PC-3 (cell line): ENCODE measurements around the gene CRB2.

Experiments used
- EZH2 ChIP-seq: fragments of 300-600 bp; sonication (generic); IDR thresholded peaks from one replicate; pipeline ENCODE4 v1.6.1; 2017; ENCODE audit warnings: antibody characterized with exemption, mild to moderate bottlenecking, low read length; ENCODE audit not compliant: unreplicated experiment
- EZH2phosphoT487 ChIP-seq: fragments of 300-600 bp; sonication (generic); IDR thresholded peaks from 2 replicates; pipeline ENCODE4 v1.6.1; 2018; ENCODE audit warnings: mild to moderate bottlenecking, antibody characterized with exemption, low read length, borderline replicate concordance
- TF ChIP-seq, protein P1 (sequence below): fragments of 300-600 bp; sonication (generic); conservative IDR thresholded peaks from 2 replicates; pipeline ENCODE4 v1.5.1; 2017; ENCODE audit warnings: antibody characterized with exemption, low read depth, mild to moderate bottlenecking, low read length

DNA sequence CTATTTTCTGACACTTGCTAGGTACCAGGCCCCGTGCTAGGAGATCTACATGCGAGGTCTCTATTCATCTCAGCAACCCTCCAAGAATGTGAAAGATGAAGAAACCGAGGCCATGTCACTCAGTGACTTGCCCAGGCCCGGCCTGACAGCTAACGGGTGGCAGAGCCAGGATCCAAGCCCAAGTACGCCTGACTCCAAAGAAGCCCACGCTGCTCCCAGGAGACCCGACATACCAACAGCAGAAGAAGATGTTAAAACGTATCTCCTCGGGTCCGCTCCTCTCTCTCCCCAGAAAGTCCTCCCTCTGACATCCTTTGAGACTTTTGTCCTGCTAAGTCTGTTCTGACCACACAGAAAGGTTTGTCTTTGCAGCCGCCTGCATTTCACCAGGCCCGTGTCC lies 65.2 kb downstream of the CRB2 start:
- TF ChIP-seq, protein P1, sequence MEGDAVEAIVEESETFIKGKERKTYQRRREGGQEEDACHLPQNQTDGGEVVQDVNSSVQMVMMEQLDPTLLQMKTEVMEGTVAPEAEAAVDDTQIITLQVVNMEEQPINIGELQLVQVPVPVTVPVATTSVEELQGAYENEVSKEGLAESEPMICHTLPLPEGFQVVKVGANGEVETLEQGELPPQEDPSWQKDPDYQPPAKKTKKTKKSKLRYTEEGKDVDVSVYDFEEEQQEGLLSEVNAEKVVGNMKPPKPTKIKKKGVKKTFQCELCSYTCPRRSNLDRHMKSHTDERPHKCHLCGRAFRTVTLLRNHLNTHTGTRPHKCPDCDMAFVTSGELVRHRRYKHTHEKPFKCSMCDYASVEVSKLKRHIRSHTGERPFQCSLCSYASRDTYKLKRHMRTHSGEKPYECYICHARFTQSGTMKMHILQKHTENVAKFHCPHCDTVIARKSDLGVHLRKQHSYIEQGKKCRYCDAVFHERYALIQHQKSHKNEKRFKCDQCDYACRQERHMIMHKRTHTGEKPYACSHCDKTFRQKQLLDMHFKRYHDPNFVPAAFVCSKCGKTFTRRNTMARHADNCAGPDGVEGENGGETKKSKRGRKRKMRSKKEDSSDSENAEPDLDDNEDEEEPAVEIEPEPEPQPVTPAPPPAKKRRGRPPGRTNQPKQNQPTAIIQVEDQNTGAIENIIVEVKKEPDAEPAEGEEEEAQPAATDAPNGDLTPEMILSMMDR: no peak
- TF ChIP-seq EZH2: no peak
- no peak for TF ChIP-seq EZH2phosphoT487
